Right kidney (tissue), 9 donors: Measurements from ENCODE around the gene GOLGA5.
"Not testable (repeated sequence)": the region's sequence is repeated elsewhere in the genome, so short reads cannot be mapped to it uniquely, and the experiment has no call there.

Experiments used
- DNase-seq: peaks from one replicate; pipeline ENCODE4 v3.0.0-alpha.2; 2016
- long read RNA-seq, 8 donors: transcript quantifications; one replicate each; lab custom pipeline, GENCODE V29; 2026

Gene GOLGA5, protein sequence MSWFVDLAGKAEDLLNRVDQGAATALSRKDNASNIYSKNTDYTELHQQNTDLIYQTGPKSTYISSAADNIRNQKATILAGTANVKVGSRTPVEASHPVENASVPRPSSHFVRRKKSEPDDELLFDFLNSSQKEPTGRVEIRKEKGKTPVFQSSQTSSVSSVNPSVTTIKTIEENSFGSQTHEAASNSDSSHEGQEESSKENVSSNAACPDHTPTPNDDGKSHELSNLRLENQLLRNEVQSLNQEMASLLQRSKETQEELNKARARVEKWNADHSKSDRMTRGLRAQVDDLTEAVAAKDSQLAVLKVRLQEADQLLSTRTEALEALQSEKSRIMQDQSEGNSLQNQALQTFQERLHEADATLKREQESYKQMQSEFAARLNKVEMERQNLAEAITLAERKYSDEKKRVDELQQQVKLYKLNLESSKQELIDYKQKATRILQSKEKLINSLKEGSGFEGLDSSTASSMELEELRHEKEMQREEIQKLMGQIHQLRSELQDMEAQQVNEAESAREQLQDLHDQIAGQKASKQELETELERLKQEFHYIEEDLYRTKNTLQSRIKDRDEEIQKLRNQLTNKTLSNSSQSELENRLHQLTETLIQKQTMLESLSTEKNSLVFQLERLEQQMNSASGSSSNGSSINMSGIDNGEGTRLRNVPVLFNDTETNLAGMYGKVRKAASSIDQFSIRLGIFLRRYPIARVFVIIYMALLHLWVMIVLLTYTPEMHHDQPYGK
- long read RNA-seq, donor 1, transcript GOLGA5-201 (13 exons, 2,969 nt): major isoform, 8 of 25 reads
- long read RNA-seq, donor 1, partial matches to known transcripts: 17 of 25 reads
- long read RNA-seq, donor 1, other reads (novel, unspliced or antisense): 0 of 25 reads
- long read RNA-seq, donor 2, transcript GOLGA5-201 (13 exons, 2,969 nt): major isoform, 5 of 16 reads
- long read RNA-seq, donor 2, partial matches to known transcripts: 11 of 16 reads
- long read RNA-seq, donor 2, other reads (novel, unspliced or antisense): 0 of 16 reads
- long read RNA-seq, donor 3, partial matches to known transcripts: 0 of 3 reads
- long read RNA-seq, donor 3, other reads (novel, unspliced or antisense): 0 of 3 reads
- long read RNA-seq, donor 4, partial matches to known transcripts: 8 of 9 reads
- long read RNA-seq, donor 4, other reads (novel, unspliced or antisense): 0 of 9 reads
- long read RNA-seq, donor 5, transcript GOLGA5-201 (13 exons, 2,969 nt): major isoform, 8 of 8 reads
- long read RNA-seq, donor 5, partial matches to known transcripts: 0 of 8 reads
- long read RNA-seq, donor 5, other reads (novel, unspliced or antisense): 0 of 8 reads
- long read RNA-seq, donor 6, partial matches to known transcripts: 19 of 23 reads
- long read RNA-seq, donor 6, other reads (novel, unspliced or antisense): 0 of 23 reads
- long read RNA-seq, donor 7: 0 reads
- long read RNA-seq, donor 8, transcript GOLGA5-201 (13 exons, 2,969 nt): major isoform, 6 of 11 reads
- long read RNA-seq, donor 8, partial matches to known transcripts: 5 of 11 reads
- long read RNA-seq, donor 8, other reads (novel, unspliced or antisense): 0 of 11 reads

DNA sequence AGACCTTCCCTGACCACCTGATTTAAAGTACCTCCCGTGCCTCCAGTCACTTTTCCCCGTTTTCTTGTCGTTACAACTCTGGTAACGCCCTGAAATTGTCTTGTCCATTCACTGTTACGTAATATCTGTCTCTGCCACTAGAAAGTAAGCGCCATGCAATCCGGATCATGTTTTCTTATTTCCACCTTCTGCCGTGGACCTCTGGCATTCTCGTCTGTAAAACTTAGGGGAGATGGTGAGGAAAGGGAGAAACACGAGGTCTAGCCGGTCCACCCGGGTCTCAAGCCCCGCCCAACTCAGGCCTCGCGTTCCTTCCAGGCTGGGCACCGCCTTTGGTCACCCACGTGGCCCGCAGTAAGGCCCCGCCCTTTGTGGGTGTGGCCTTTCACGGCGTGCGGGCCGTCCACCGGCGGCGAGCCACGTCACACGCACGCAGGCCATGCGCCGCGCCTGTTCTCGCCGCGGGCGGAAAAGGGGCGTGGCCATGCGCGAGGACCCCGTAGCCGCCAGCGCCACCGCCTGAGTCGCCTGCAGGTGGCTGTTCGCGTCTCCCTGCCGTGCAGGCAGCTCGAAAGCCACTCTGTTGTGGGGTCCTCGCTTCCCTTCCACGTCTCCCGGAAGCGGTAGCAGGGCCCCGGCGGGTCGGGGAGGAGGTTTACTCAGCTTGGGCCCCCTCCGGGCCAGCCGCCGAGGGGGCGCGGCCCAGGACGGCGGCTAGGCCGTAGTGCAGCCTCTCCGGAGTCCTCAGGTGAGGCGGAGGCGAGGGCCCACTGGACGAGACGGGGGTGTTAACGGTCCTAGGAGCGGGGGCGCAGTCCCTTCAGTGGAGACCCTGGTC is at the start of gene GOLGA5:
TSS of gene GOLGA5 (plus strand) at position 597 of the 838 bp plus-strand sequence. CDS start 3,133 bp downstream, outside the sequence.
- DNase-seq: peak; percentile 99

DNA sequence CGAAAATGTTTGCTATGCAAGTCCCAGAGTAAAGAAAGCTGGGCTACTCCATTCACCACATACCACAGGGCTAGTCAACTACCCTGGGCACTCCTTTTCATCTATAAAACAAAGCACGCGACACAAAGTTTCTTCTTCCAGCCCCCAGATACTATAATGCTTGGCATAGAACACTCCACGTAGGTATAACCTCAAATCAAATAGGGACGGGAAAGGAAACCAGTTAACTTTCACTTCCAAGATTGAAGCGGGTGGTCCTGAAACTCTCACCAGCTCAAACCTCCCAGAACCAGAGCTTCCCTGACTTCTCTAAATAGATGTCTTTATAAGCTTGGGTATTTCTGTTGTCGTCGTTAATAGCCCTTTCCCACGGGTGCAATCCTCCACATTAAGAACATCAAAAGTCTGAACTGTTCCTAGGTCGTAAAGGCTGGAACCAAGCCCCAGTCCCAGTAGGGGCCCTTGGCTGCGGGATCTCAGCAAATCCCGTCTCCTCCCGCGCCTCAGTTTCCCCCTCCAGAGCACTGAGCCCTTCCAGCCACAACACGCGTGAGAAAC is 46.3 kb upstream of the GOLGA5 start:
- DNase-seq: no peak

DNA sequence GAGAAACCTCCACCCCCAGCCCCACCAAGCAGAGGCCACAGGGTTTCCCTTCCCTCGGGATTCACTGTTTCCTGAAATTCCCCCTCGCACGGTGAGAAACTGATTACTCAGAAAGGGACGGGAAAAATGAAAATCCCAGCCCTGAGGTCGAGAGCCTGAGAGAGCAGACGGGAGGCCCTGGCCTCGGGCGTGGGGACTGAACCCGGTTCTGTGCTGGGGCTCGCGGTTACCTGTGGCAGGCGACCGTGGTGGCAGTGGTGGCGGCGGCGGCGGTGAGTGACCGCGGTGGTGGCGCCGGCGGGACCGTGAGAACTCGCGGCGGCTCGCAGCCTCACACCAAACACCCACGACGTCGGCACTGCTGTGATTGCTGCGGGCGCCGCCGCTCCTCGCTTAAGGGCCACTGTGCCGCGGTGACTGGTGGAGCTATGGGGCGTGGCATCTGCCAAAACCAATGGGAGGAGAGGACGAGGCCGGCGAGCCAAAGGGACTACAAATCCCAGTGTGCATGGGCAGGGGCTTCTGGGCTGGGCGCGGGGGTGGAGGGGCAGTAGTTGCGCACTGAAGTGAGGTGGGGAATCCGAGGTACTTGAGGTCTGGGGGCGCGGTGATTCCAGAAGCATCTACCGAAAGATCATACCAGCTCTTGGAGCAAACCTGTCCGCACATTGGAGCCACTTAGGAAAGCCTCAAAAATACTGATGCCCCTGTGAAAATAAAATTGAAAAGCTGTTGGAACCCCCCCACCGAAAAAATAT is 45.7 kb upstream of the GOLGA5 start, which contains the start of gene LGMN:
TSS of gene LGMN (minus strand) at position 369 of the 758 bp plus-strand sequence. CDS start 15,841 bp downstream, outside the sequence.
- DNase-seq: peak; percentile 84

DNA sequence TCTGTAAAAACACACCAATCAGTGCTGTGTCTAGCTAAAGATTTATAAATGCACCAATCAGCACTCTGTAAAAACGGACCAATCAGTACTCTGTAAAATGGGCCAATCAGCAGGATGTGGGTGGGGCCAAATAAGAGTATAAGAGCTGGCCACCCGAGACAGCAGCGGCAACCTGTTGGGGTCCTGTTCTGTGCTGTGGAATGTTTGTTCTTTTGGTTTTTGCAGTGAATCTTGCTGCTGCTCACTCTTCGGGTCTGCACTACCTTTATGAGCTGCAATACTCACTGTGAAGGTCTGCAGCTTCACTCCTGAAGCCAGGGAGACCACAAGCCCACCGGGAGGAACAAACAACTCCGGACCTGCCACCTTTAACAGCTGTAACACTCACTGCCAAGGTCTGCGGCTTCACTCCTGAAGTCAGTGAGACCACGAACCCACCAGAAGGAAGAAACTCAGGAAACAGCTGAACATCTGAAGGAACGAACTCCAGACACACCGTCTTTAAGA is 43.8 kb upstream of the GOLGA5 start:
- DNase-seq: not testable (repeated sequence)

DNA sequence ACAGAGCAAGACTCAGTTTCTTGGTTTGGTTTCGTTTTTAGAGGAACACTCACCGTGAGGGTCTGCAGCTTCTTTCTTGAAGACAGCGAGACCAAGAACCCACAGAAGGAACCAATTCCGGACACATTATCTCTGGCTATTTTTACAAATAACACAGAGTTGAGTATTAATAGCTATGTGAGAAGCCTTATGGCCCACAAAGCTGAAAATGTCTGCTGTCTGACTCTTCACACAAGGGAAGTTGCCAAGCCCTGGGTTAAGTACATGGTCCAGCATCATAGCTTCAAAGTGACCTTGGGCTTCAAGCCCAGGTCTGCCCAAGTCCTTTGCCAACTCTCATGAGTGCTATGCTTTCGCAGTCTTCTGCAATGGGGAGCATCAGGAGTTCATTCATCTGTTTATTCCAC is 43.1 kb upstream of the GOLGA5 start:
- DNase-seq: no peak

DNA sequence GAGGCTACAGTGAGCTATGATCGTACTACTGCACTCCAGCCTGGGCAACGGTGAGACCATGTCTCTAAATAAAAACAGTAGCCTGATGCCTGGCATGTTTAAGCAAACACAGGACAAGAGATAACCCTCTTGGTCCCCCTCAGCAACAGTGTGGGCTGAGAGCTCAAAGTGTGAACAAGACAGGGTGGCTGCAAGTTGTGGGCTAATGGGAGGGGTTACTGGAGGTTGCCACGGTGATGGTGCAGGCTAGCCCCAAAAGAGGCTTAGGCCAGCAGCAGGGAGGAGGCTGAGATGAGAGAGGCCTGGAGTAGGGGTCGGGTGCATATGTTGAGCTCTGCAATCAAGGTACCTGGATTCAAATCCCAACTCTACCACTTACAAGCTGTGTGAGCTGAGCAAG is 42.3 kb upstream of the GOLGA5 start:
- DNase-seq: no peak

DNA sequence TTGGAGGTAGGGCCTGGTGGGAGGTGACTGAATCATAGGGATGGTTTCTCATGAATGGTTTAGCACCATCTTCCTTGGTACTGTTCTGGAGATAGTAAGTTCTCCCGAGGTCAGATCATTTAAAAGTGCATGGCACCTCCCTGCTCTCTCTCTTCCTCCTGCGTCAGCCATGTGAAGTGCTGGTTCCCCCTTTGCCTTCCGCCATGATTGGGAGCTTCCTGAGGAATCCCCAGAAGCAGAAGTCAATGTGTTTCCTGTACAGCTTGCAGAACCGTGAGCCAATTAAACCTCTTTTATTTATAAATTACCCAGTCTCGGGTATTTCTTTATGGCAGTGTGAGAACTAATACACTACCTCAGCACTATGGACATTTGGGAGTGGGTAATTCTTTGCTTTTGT is 40.9 kb upstream of the GOLGA5 start:
- DNase-seq: no peak

DNA sequence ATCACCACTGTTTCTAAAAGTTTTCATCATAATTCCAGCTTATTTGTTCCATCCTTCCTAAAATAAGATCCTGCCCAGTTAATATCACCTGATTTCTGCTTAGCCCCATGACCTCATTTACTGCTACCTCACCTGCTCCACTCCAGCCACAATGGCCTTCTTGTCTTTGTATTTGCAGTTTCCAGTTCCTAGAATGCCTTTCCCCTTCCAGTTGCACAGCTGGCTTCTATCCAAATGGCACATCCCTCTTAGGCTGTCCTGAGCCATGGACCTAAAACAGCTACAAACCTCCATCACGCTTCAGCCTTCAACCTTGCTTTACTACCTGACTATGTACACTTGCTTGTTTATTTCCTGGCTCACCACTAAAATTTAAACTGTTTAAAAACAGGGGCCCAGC is 39.1 kb upstream of the GOLGA5 start:
- DNase-seq: no peak

DNA sequence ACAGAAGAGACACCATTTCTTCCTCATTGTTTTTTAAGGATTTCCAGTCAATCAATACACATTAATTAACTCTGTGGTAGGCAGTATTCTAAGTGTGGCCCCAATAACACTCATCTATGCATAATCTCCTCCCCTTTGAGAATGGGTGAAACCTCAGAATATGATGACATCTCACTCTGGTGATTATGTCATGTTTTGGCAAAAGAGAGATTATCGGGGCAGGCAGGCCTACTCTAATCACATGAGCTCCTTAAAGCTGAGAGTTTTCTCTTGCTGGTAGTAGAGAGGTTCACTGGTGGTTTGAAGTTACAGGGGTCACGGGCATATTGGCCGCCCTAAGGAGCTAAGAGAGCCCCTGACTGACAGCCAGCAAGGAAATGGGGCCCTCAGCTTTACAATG is 38.6 kb upstream of the GOLGA5 start:
- no peak for DNase-seq

DNA sequence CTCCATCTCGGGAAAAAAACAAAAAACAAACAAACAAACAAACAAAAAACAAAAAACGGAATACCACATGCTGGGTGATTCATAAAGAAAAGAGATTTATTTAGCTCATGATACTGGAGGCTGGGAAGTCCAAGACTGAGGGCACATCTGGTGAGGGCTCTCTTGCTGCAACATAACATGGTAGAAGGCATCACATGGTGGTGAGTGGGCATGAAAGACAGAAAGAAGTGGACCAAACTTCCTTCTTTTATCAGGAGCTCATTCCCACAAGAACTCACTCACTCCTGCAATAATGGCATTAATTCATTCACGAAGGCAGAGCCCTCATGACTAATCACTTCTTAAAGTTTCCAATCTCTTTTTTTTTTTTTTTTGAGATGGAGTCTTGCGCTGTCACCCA is 37.7 kb upstream of the GOLGA5 start:
- no peak for DNase-seq

DNA sequence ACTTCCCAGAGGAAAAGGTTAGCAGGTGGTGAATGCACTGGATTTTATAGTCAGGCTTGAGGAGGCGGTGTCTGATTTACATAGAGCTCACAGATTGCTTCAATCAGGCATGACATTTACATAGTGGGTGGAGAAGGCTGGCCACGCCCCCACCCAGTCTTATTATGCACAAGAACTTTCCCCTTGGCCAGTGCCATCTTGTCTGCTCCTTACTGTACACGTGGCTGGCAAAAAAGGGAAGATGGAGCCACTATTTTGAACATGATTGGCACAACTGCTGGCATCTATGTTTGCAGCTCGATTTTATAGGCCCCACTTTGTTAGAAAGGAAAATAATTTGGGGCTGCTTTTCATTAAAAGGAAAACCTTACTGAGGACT is 34.8 kb upstream of the GOLGA5 start:
- no peak for DNase-seq

DNA sequence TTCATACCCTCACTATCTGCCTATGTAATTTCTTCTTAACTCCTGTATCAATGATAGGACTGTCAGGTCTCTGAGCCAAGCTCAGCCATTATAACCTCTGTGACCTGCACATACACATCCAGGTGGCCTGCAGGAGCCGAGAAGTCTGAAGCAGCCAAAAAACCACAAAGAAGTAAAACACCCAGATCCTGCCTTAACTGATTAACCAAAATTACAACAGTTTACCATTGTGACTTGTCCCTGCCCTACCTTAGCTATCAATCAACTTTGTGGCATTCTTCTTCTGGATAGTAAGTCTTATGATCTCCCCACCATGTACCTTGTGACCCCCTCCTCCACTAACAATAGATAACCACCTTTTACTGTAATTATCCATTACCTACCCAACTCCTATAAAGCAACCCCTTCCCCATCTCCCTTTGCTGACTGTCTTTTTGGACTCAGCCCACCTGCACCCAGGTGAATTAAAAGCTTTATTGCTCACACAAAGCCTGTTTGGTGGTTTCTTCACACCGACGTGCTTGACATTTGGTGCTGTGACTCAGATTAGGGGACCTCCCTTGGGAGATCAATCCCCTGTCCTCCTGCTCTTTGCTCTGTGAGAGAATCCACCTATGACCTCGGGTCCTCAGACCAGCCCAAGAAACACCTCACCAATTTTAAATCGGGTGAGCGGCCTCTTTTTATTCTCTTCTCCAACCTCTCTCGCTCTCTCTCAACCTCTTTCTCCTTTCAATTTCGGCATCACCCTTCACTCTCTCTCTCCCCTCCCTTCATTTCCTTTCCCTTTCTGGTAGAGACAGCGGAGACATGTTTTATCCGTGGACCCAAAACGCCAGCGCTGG is 34.2 kb upstream of the GOLGA5 start:
- no peak for DNase-seq

DNA sequence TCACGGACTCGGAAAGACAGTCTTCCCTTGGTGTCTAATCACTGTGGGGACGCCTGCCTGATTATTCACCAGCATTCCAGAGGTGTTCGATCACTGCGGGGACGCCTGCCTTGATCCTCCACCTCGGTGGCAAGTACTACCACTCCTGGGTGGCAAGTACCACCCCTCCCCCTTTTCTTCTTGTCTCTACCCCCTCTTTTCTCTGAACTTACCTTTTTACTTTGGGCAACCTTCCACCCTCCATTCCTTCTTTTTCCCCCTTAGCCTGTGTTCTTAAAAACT is 33.6 kb upstream of the GOLGA5 start:
- no peak for DNase-seq

DNA sequence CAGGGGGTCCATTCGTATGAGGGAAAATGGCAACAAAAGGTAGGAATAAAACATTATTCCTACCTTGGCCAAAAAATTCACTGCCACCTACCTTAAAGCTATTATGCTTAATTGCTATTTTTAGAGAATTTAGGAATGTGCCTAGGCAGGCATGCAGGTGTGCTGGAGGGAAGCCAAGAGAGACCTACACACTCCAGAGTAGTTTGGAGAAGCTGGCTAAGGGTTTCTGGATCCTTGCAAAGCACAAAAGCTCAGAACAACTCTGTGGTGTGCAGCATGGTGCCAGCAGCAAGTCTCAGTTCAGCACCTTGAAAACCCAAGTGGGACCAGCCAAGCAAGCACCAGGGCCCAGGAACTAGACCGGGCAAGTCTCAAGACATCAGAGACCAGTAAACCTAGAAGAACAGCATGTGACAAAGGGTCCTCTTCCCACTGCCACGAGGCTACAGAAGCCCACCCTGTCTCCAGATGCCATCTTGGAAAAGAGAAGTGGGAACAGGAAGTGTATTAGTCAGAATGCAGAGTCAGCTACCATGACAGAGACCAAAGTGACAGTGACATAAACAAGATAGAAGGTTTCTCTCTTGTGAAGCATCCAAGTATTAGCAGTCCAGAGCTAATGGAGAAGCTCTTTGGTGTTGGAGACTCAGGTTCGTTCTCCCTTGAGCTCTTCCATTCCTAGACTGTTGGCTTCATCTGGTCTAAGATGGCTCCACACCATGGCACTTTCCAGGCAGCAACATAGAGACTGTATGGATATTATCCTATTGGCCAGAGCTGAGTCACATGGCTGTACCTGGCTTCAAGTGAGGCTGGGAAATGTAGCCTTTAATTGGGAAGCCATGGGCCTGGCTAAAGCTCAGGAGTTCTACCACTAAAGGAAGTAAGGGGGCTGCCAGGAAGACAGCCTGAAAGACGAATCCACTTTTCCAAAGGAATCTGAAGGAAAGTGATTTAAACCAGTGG is 30.2 kb upstream of the GOLGA5 start:
- not testable (repeated sequence) for DNase-seq

DNA sequence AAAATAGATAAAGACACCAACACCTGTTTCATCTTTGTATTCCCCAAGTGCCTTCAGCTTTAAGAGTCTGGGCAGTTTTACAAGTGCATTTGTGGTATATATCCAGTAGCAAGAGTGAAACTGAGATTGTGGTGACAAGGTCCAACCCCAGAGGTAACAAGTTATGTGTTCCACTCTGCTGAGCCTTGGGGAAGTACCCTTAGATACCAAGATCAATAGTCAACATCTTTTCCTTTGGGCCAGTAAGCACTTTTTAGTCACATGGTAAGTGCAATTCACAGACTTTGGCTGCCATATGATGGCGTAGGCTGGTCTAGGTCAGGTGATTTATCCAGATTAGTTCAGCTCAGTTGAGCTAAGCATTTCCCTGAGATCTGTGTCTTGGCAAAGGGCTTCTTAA is 25.9 kb upstream of the GOLGA5 start:
- DNase-seq: not testable (repeated sequence)

DNA sequence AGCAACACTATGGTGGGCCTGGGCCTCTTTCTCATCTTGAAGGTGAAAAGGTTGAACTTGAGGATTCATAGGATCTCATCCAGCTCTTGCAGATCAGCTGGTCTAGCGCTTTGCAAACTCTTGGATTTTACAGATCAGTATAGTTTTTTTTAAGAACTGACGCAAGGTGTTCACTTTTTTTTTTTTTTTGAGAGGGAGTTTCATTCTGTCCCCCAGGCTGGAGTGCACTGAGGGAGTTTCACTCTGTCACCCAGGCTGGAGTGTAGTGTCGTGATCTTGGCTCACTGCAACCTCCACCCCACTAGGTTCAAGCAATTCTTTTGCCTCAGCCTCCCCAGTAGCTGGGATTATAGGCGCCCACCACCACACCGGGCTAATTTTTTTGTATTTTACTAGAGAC is 25.3 kb upstream of the GOLGA5 start:
- DNase-seq: no peak

DNA sequence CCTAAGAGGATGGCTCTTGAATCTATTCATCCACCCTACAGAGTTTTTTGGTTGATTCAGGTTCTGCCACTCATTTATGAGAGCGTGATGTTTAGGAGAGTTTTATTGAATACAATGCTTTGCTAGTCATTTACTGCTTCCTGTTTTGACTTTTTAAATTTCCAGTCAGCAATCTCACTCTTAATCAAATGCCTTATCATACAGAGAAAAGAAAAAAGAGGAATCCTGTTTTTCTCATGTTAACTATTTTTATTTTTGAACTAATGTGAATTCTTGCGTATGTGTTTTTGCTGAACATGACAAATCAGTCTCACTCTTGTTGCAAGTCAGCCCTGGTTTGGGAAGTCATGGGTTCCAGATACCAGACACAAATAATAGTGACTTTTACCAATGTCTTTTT is 23.6 kb upstream of the GOLGA5 start:
- DNase-seq: no peak

DNA sequence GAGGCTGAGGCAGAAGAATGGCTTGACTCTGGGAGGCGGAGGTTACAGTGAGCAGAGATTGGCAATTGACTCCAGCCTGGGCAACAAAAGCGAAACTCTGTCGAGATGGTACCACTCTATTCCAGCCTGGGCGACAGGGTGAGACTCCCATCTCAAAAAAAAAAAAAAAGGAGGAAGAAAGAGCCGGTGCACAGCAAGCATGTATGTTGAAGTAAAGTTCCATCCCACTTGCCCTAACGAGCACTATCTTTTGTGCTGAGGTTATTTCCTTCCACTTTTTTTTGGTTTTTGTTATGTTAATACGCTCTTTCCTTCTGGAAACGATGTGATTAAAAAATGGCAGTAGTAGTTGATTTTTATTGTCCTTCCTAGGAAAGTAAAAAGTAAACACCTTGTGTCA is 19.5 kb upstream of the GOLGA5 start:
- no peak for DNase-seq
